ENCODE measurements around the gene PHLDB2.

DNA sequence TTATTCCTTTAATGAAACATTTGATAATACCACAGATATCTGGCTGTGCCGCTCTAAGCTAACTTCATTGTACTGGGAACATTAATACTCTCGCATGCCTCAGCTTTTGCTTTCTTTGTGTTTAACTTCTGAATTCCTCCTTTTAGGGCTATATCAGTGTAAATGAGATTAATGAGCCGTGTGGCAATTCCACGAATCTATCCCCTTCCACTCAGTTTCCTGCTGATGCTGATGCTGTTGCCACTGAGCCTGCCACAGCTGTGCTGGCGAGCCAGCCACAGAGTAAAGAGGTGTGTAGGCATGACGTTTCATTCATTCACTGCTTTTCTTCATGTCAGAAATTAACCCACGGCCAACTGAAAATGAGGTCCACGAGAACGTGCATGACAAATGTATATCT is 89.7 kb downstream of the PHLDB2 start:
- no peak for TF ChIP-seq EZH2 (IDR thresholded peaks at IDR 0.05; ENCODE audit: low read length, missing control alignments)
- no peak for TF ChIP-seq CTCF (conservative IDR thresholded peaks at IDR 0.05 in 1 of 2, IDR thresholded peaks at IDR 0.05 in 1 of 2; ENCODE audit: low read depth in 1 of 2, low read length in 2 of 2)
